SK-N-SH treated with all-trans-retinoic acid at 6 μM for 48 hours (cell line): ENCODE results near the gene TBXA2R.
"Not testable (repeated sequence)": the region's sequence is repeated elsewhere in the genome, so short reads cannot be mapped to it uniquely, and the experiment has no call there.

ENCODE experiments used
- ATAC-seq: fragments of 200-7000 bp; cut with Tn5 transposase; 3 replicates; pipeline ENCODE4 v1.9.1; 2020; ENCODE audit warnings: mild to moderate bottlenecking, moderate library complexity
- BACH2 ChIP-seq: fragments of 250-450 bp; sonication (Bioruptor Pico); IDR thresholded peaks from 2 replicates; pipeline ENCODE4 v1.9.0; 2021; ENCODE audit warnings: mild to moderate bottlenecking, borderline replicate concordance
- CSDC2 ChIP-seq: fragments of 250-450 bp; sonication (Bioruptor Pico); IDR thresholded peaks from 2 replicates; pipeline ENCODE4 v1.5.0; 2020; ENCODE audit warnings: mild to moderate bottlenecking, moderate library complexity
- CSRNP3 ChIP-seq: fragments of 250-450 bp; sonication (Bioruptor Pico); IDR thresholded peaks from 2 replicates; pipeline ENCODE4 v1.5.1; 2021; ENCODE audit warnings: mild to moderate bottlenecking, moderate library complexity
- GLIS3 ChIP-seq: fragments of 250-450 bp; sonication (Bioruptor Pico); IDR thresholded peaks from 2 replicates; pipeline ENCODE4 v1.5.0; 2020; ENCODE audit warnings: mild to moderate bottlenecking, moderate library complexity
- ISL1 ChIP-seq: fragments of 250-450 bp; sonication (Bioruptor Pico); IDR thresholded peaks from 2 replicates; pipeline ENCODE4 v2.1.2; 2022; ENCODE audit warnings: mild to moderate bottlenecking, moderate library complexity
- OSR1 ChIP-seq: fragments of 250-450 bp; sonication (Bioruptor Pico); IDR thresholded peaks from 2 replicates; pipeline ENCODE4 v1.8.0; 2022; ENCODE audit warnings: moderate library complexity, mild to moderate bottlenecking, inconsistent platforms
- PATZ1 ChIP-seq: fragments of 250-450 bp; sonication (Bioruptor Pico); IDR thresholded peaks from 2 replicates; pipeline ENCODE4 v1.8.0; 2020; ENCODE audit warnings: mild to moderate bottlenecking, moderate library complexity, borderline replicate concordance
- POU6F1 ChIP-seq: fragments of 250-450 bp; sonication (Bioruptor Pico); IDR thresholded peaks from 2 replicates; pipeline ENCODE4 v1.8.0; 2021; ENCODE audit warnings: low read depth, mild to moderate bottlenecking, moderate library complexity, borderline replicate concordance
- PPARA ChIP-seq: fragments of 250-450 bp; sonication (Bioruptor Pico); IDR thresholded peaks from 2 replicates; pipeline ENCODE4 v1.5.0; 2020; ENCODE audit warnings: mild to moderate bottlenecking, borderline replicate concordance
- RARB ChIP-seq: fragments of 250-450 bp; sonication (Bioruptor Pico); IDR thresholded peaks from 2 replicates; pipeline ENCODE4 v1.8.0; 2021; ENCODE audit warnings: mild to moderate bottlenecking, moderate library complexity
- TCF4 ChIP-seq: fragments of 250-450 bp; sonication (Bioruptor Pico); IDR thresholded peaks from 2 replicates; pipeline ENCODE4 v1.8.0; 2021; ENCODE audit warnings: mild to moderate bottlenecking, moderate library complexity, borderline replicate concordance
- TOX ChIP-seq: fragments of 250-450 bp; sonication (Bioruptor Pico); IDR thresholded peaks from 2 replicates; pipeline ENCODE4 v1.8.0; 2021; ENCODE audit warnings: mild to moderate bottlenecking, moderate library complexity, borderline replicate concordance
- TSHZ2 ChIP-seq: fragments of 250-450 bp; sonication (Bioruptor Pico); IDR thresholded peaks from 2 replicates; pipeline ENCODE4 v1.5.0; 2020; ENCODE audit warnings: mild to moderate bottlenecking, moderate library complexity
- ZC3H10 ChIP-seq: fragments of 250-450 bp; sonication (Bioruptor Pico); IDR thresholded peaks from 2 replicates; pipeline ENCODE4 v1.5.1; 2021; ENCODE audit warnings: mild to moderate bottlenecking, moderate library complexity
- ZFP3 ChIP-seq: fragments of 250-450 bp; sonication (Bioruptor Pico); IDR thresholded peaks from 2 replicates; pipeline ENCODE4 v1.5.0; 2020; ENCODE audit warnings: mild to moderate bottlenecking, moderate library complexity
- ZFP30 ChIP-seq: fragments of 450-650 bp; formaldehyde crosslinking; IDR thresholded peaks from 2 replicates; pipeline ENCODE4 v1.5.0; 2022; ENCODE audit warnings: mild to moderate bottlenecking, moderate library complexity
- ZNF70 ChIP-seq: fragments of 450-650 bp; formaldehyde crosslinking; IDR thresholded peaks from 2 replicates; pipeline ENCODE4 v1.5.0; 2020; ENCODE audit warnings: mild to moderate bottlenecking, moderate library complexity
- TF ChIP-seq, protein P1 (sequence below): fragments of 250-450 bp; sonication (Bioruptor Pico); IDR thresholded peaks from 2 replicates; pipeline ENCODE4 v1.5.1; 2020; ENCODE audit warnings: low read depth, mild to moderate bottlenecking, moderate library complexity

Gene TBXA2R

DNA sequence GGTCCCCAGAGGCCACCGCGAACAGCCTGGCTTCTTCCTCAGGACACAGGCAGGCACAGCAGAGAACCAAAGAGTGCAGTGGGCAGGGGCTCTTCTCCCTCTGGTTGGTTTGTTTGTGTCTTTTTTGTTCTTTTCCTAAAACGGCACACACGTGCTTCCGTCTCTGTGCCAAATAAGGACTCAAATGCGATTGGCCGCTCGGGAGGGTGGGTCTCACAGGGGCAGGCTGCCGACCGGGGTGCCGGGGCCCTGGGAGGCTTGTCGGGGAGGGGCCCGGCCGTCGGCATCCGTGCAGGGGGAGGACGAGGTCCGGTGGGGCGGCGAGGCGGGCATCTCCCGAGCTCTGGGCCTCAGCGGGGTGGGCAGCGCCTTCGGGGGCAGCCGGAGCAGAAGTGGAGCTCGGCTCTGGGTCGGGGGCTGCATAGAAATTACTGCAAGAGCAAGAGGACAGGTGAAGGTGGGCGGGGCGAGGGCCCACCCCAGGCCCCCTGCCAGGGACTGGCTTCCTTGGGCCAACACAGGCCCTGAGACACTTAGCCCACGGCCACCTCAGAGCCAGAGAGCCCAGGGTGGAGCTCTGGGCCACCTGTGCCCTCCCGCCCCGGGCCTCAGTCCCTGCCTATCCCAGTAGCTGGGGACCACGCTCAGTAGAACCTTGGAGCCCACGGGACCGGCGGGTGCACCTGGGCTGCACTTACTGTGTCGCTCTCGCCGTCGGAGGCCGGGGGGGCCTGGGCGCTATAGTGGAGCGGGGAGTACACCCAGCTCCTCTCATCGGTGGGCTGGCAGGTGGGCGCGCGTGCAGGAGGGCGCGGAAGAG is 26.3 kb upstream of the TBXA2R start:
- TF ChIP-seq BACH2 (CRISPR knock-in tag), result no peak
- TF ChIP-seq CSRNP3, result no peak
- no peak for TF ChIP-seq PATZ1 (CRISPR knock-in tag)
- TF ChIP-seq, protein P1, sequence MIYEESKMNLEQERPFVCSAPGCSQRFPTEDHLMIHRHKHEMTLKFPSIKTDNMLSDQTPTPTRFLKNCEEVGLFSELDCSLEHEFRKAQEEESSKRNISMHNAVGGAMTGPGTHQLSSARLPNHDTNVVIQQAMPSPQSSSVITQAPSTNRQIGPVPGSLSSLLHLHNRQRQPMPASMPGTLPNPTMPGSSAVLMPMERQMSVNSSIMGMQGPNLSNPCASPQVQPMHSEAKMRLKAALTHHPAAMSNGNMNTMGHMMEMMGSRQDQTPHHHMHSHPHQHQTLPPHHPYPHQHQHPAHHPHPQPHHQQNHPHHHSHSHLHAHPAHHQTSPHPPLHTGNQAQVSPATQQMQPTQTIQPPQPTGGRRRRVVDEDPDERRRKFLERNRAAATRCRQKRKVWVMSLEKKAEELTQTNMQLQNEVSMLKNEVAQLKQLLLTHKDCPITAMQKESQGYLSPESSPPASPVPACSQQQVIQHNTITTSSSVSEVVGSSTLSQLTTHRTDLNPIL, result no peak
- no peak for ATAC-seq

- TF ChIP-seq RARB (no peak), ZFP30 (CRISPR knock-in tag) (no peak), PATZ1 (CRISPR knock-in tag) (no peak), TSHZ2 (CRISPR knock-in tag) (no peak), OSR1 (CRISPR knock-in tag) (no peak), PPARA (CRISPR knock-in tag) (no peak), POU6F1 (CRISPR knock-in tag) (no peak)
- TF ChIP-seq, all 23 proteins: peak for 0
- ATAC-seq, result no peak
These were observed 25.4 kb upstream of the TBXA2R start for GRCh38 chr19:3632098-3632497.

DNA sequence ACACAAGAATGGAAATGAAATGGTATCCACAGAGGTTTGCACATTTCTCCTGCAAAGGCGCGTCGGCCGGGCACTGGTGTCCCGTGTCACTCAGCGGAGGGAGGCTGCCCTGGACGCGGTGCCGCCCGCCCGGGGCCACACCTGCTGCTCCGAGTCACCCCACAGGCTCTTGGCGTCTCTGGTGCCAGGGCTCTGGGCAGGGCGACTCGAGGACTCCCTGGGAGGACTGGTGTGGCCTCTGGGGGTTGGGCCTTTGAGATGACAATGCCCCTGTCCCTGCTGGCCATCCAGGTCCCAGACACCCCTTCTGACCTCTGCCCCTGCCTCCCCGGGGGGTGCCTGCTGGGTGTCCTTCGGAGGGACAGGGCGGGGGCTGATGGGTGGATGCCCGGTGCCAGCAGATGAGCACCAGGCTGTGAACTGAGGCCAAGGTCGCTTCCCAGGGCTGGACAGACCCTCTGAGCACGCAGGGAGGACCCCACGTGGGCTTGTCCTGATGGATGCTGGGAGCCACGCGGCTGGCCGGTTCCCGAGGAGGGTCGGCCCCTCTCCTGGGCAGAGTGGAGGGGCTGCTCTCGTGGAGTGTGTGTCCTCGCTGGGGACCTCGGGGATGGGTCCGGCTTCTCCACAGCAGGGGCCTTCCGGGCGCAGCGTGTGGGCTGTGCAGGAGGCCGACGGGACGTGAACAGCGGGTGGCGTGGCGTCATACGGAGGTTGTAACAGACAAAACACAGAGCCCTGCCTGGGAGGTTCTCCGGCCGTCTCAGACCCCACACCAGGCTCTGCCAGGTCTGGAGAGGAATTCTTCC is 24.6 kb upstream of the TBXA2R start:
- no peak for ATAC-seq
- TF ChIP-seq TCF4 (CRISPR knock-in tag), result no peak
- no peak for TF ChIP-seq PPARA (CRISPR knock-in tag)
- TF ChIP-seq ZFP30 (CRISPR knock-in tag), result no peak
- no peak for TF ChIP-seq GLIS3 (CRISPR knock-in tag)
- TF ChIP-seq BACH2 (CRISPR knock-in tag), result no peak
- TF ChIP-seq ZC3H10 (CRISPR knock-in tag), result no peak
- TF ChIP-seq ZFP3 (CRISPR knock-in tag), result no peak
- TF ChIP-seq ISL1 (CRISPR knock-in tag), result no peak
- no peak for TF ChIP-seq CSDC2
- TF ChIP-seq POU6F1 (CRISPR knock-in tag), result no peak
- TF ChIP-seq TSHZ2 (CRISPR knock-in tag), result no peak
- no peak for TF ChIP-seq TOX (CRISPR knock-in tag)
- no peak for TF ChIP-seq RARB
- no peak for TF ChIP-seq ZNF70 (CRISPR knock-in tag)

- not testable (repeated sequence) for ATAC-seq
These were observed 22.1 kb upstream of the TBXA2R start for GRCh38 chr19:3628766-3629165.
